Hepatocyte (in vitro differentiated cells): ENCODE results near the gene AKT1. TPM values are rescaled to one million over a fixed set of nuclear protein-coding genes. Genes with fewer than 3 reads are reported as not detected.
"Not testable (repeated sequence)": the region's sequence is repeated elsewhere in the genome, so short reads cannot be mapped to it uniquely, and the experiment has no call there.

Experiments
- DNase-seq: peaks from one replicate; pipeline ENCODE4 v3.0.0-alpha.2; 2016; ENCODE audit warnings: low spot score
- H2AFZ ChIP-seq: fragments of 200-600 bp; sonication (generic); 2 replicates; pipeline ENCODE4 v1.6.0; 2016; ENCODE audit warnings: antibody characterized with exemption, mild to moderate bottlenecking
- H3K27ac ChIP-seq: fragments of 200-600 bp; sonication (generic); 2 replicates; pipeline ENCODE4 v1.5.1; 2016; ENCODE audit warnings: mild to moderate bottlenecking
- H3K27me3 ChIP-seq: fragments of 200-600 bp; sonication (generic); 2 replicates; pipeline ENCODE4 v1.6.1; 2016
- H3K36me3 ChIP-seq: fragments of 200-600 bp; sonication (generic); replicated peaks from 2 replicates; pipeline ENCODE4 v1.5.1; 2016; ENCODE audit warnings: low read depth; ENCODE audit not compliant: insufficient read depth
- H3K4me1 ChIP-seq: fragments of 200-600 bp; sonication (generic); 2 replicates; pipeline ENCODE4 v1.5.1; 2016; ENCODE audit warnings: mild to moderate bottlenecking, moderate library complexity; ENCODE audit not compliant: insufficient read depth
- H3K4me2 ChIP-seq: fragments of 200-600 bp; sonication (generic); 2 replicates; pipeline ENCODE4 v1.6.0; 2016
- H3K4me3 ChIP-seq: fragments of 200-600 bp; sonication (generic); 2 replicates; pipeline ENCODE4 v1.5.1; 2016; ENCODE audit warnings: mild to moderate bottlenecking
- H3K79me2 ChIP-seq: fragments of 200-600 bp; sonication (generic); 2 replicates; pipeline ENCODE4 v1.6.0; 2017; ENCODE audit warnings: mild to moderate bottlenecking
- H3K9me2 ChIP-seq: fragments of 200-600 bp; sonication (generic); replicated peaks from 2 replicates; pipeline ENCODE4 v1.6.0; 2017; ENCODE audit warnings: mild to moderate bottlenecking; ENCODE audit not compliant: insufficient read depth
- H3K9me3 ChIP-seq: fragments of 200-600 bp; sonication (generic); 2 replicates; pipeline ENCODE4 v1.5.1; 2016; ENCODE audit warnings: low read depth, mild to moderate bottlenecking
- H4K20me1 ChIP-seq: fragments of 200-600 bp; sonication (generic); 2 replicates; pipeline ENCODE4 v1.6.0; 2016; ENCODE audit warnings: mild to moderate bottlenecking; ENCODE audit not compliant: insufficient read depth, poor library complexity, severe bottlenecking
- CTCF ChIP-seq: fragments of 200-600 bp; sonication (generic); IDR thresholded peaks from 2 replicates; pipeline ENCODE4 v1.5.1; 2016; ENCODE audit warnings: antibody characterized with exemption, mild to moderate bottlenecking; ENCODE audit not compliant: poor library complexity
- EZH2 ChIP-seq: fragments of 200-600 bp; sonication (generic); IDR thresholded peaks from 2 replicates; pipeline ENCODE4 v1.6.1; 2016; ENCODE audit warnings: antibody characterized with exemption, mild to moderate bottlenecking, borderline replicate concordance
- EZH2phosphoT487 ChIP-seq: fragments of 200-600 bp; sonication (generic); IDR thresholded peaks from one replicate; pipeline ENCODE4 v1.6.1; 2018; ENCODE audit warnings: antibody characterized with exemption, mild to moderate bottlenecking, low read depth, moderate library complexity; ENCODE audit not compliant: unreplicated experiment, severe bottlenecking
- WGBS: methylation state at CpG from one replicate; pipeline ENCODE4 v1.1.6; 2016; ENCODE audit warnings: low lambda C conversion rate; ENCODE audit errors: missing lambda C conversion rate; 5-methylcytosine and 5-hydroxymethylcytosine counted together
- polyA plus RNA-seq: library from polyadenylated mRNA; unstranded; fragments of >200 nt; fragmentation: Nextera tagmentation; extraction: Ambion mirVana; gene quantifications from 2 replicates; pipeline ENCODE4 v1.2.1, GENCODE V29; 2016
- total RNA-seq: library from RNA; depleted of rRNA; stranded (reverse); fragments of >200 nt; gene quantifications from 2 replicates; pipeline ENCODE4 v1.2.3, GENCODE V29; 2014

The AKT1 gene
- total and polyA plus RNA-seq, 2 experiments from 2014 or later: 124 to 159 TPM

- no peaks in the 10 kb centered on the region for H3K27me3 ChIP-seq
- no peak overlapping the region for H3K4me2 ChIP-seq
- H4K20me1 ChIP-seq: no peaks in the 10 kb centered on the region
- no peak overlapping the region for H2AFZ ChIP-seq
- 91% methylated on average over 18 of the region's 18 CpGs for WGBS
- peaks cover 13% of the 10 kb centered on the region for H3K4me1 ChIP-seq
- no peaks in the 10 kb centered on the region for H3K9me2 ChIP-seq
- TF ChIP-seq EZH2 (no peak), EZH2phosphoT487 (no peak), CTCF (peak; percentile 14)
- H3K9me3 ChIP-seq: no peaks in the 10 kb centered on the region
- H3K4me3 ChIP-seq: no peak overlapping the region
- no peak for DNase-seq
- no peak overlapping the region for H3K27ac ChIP-seq
- no peaks in the 10 kb centered on the region for H3K36me3 ChIP-seq
- no peaks in the 10 kb centered on the region for H3K79me2 ChIP-seq
Measured at GRCh38 chr14:104731320-104732294, 63.9 kb downstream of the AKT1 start.

GRCh38 chr14:104730487-104730886, 65.1 kb downstream of the AKT1 start:
- TF ChIP-seq EZH2phosphoT487 (no peak), EZH2 (no peak), CTCF (no peak)
- WGBS: 85% methylated on average over 5 of the region's 5 CpGs
- peaks cover 2% of the 10 kb centered on the region for H3K4me1 ChIP-seq

GRCh38 chr14:104729835-104730181, 65.7 kb downstream of the AKT1 start:
- DNase-seq: no peak
- Histone ChIP-seq H3K27me3 (no peaks in the 10 kb centered on the region), H3K36me3 (no peaks in the 10 kb centered on the region), H3K27ac (no peak overlapping the region), H3K4me1 (peaks cover 3% of the 10 kb centered on the region), H4K20me1 (no peaks in the 10 kb centered on the region), H3K4me2 (no peak overlapping the region), H3K9me2 (no peaks in the 10 kb centered on the region), H3K4me3 (no peak overlapping the region), H3K79me2 (no peaks in the 10 kb centered on the region), H3K9me3 (no peaks in the 10 kb centered on the region), H2AFZ (no peak overlapping the region)
- no peak for TF ChIP-seq EZH2
- no peak for TF ChIP-seq CTCF
- no peak for TF ChIP-seq EZH2phosphoT487
- WGBS: 92% methylated on average over 2 of the region's 16 CpGs

More at GRCh38 chr14:104730487-104730886, 65.1 kb downstream of the AKT1 start:
- Histone ChIP-seq H3K9me3 (no peaks in the 10 kb centered on the region), H4K20me1 (no peaks in the 10 kb centered on the region), H3K27ac (no peak overlapping the region), H3K36me3 (no peaks in the 10 kb centered on the region), H3K9me2 (no peaks in the 10 kb centered on the region), H3K79me2 (no peaks in the 10 kb centered on the region), H3K4me2 (no peak overlapping the region), H3K4me3 (no peak overlapping the region), H2AFZ (no peak overlapping the region), H3K27me3 (no peaks in the 10 kb centered on the region)
- no peak for DNase-seq

GRCh38 chr14:104729176-104729834, 66.2 kb downstream of the AKT1 start:
- WGBS: 81% methylated on average over 11 of the region's 73 CpGs
- not testable (repeated sequence) for H3K27me3 ChIP-seq, H3K4me2 ChIP-seq

More at GRCh38 chr14:104729176-104729834, 66.2 kb downstream of the AKT1 start:
- not testable (repeated sequence) for DNase-seq, H3K79me2 ChIP-seq, H3K4me1 ChIP-seq, H3K9me2 ChIP-seq, H2AFZ ChIP-seq, H3K27ac ChIP-seq, H4K20me1 ChIP-seq, H3K9me3 ChIP-seq, H3K36me3 ChIP-seq, H3K4me3 ChIP-seq
